ENCODE measurements around the gene MRPL41. TPM values are rescaled to one million over a fixed set of nuclear protein-coding genes. Genes with fewer than 3 reads are reported as not detected.
"Not testable (repeated sequence)": the region's sequence is repeated elsewhere in the genome, so short reads cannot be mapped to it uniquely, and the experiment has no call there.

The MRPL41 gene
- total and polyA plus RNA-seq, 2 donors from 2014 or later = 47.3 to 150 TPM

- no peaks in the 10 kb centered on the region for H3K36me3 ChIP-seq (ENCODE audit: control insufficient read depth in 2 of 3, insufficient read depth in 3 of 3, low read length in 3 of 3)
- DNase-seq (no peak), FAIRE-seq (no peak)
- H3K4me1 ChIP-seq (ENCODE audit: control insufficient read depth in 2 of 3, insufficient read depth in 2 of 3, low read depth in 1 of 3, low read length in 3 of 3) = no peaks in the 10 kb centered on the region
- no peak overlapping the region for H3K4me3 ChIP-seq (ENCODE audit: low read length in 3 of 3)
- TF ChIP-seq CTCF (IDR thresholded peaks at IDR 0.05; ENCODE audit: borderline replicate concordance, extremely low read depth, insufficient read depth) = no peak
- H3K9me3 ChIP-seq (ENCODE audit: control insufficient read depth in 2 of 3, insufficient read depth in 1 of 3, low read length in 3 of 3) = no peaks in the 10 kb centered on the region
- H3K9ac ChIP-seq (ENCODE audit: low read length in 3 of 3) = no peak overlapping the region
- H3K27ac ChIP-seq (ENCODE audit: low read depth in 2 of 2, low read length in 2 of 2) = no peak overlapping the region
- intact Hi-C loops (cut with DNase I) = no loop called here
- H3K27me3 ChIP-seq (ENCODE audit: control insufficient read depth, insufficient read depth, low read length) = no peaks in the 10 kb centered on the region
Observed at GRCh38 chr9:137506702-137507171, 44.9 kb upstream of the MRPL41 start.

GRCh38 chr9:137509198-137509597 is 42.5 kb upstream of the MRPL41 start:
- intact Hi-C loops (cut with DNase I) = no loop called here
- Histone ChIP-seq H3K27me3 (ENCODE audit: control insufficient read depth, insufficient read depth, low read length) (no peaks in the 10 kb centered on the region), H3K4me3 (ENCODE audit: low read length in 3 of 3) (no peak overlapping the region), H3K27ac (ENCODE audit: low read depth in 2 of 2, low read length in 2 of 2) (no peak overlapping the region), H3K36me3 (ENCODE audit: control insufficient read depth in 2 of 3, insufficient read depth in 3 of 3, low read length in 3 of 3) (no peaks in the 10 kb centered on the region), H3K9me3 (ENCODE audit: control insufficient read depth in 2 of 3, insufficient read depth in 1 of 3, low read length in 3 of 3) (no peaks in the 10 kb centered on the region), H3K4me1 (ENCODE audit: control insufficient read depth in 2 of 3, insufficient read depth in 2 of 3, low read depth in 1 of 3, low read length in 3 of 3) (no peaks in the 10 kb centered on the region), H3K9ac (ENCODE audit: low read length in 3 of 3) (no peak overlapping the region)
- no peak for TF ChIP-seq CTCF (IDR thresholded peaks at IDR 0.05; ENCODE audit: borderline replicate concordance, extremely low read depth, insufficient read depth)
- no peak for FAIRE-seq
- no peak for DNase-seq

GRCh38 chr9:137511126-137511525 is 40.6 kb upstream of the MRPL41 start:
- H3K4me3 ChIP-seq (ENCODE audit: low read length in 3 of 3); H3K9me3 ChIP-seq (ENCODE audit: control insufficient read depth in 2 of 3, insufficient read depth in 1 of 3, low read length in 3 of 3); H3K27ac ChIP-seq (ENCODE audit: low read depth in 2 of 2, low read length in 2 of 2); H3K9ac ChIP-seq (ENCODE audit: low read length in 3 of 3); H3K4me1 ChIP-seq (ENCODE audit: control insufficient read depth in 2 of 3, insufficient read depth in 2 of 3, low read depth in 1 of 3, low read length in 3 of 3); intact Hi-C loops (cut with DNase I); FAIRE-seq; H3K36me3 ChIP-seq (ENCODE audit: control insufficient read depth in 2 of 3, insufficient read depth in 3 of 3, low read length in 3 of 3); H3K27me3 ChIP-seq (ENCODE audit: control insufficient read depth, insufficient read depth, low read length): not testable (repeated sequence)
- DNase-seq = peak in 1 of 5 donors; percentile 74

GRCh38 chr9:137511758-137512463 is 39.8 kb upstream of the MRPL41 start:
- FAIRE-seq = no peak
- H3K27me3 ChIP-seq (ENCODE audit: control insufficient read depth, insufficient read depth, low read length) = no peaks in the 10 kb centered on the region
- no peaks in the 10 kb centered on the region for H3K9me3 ChIP-seq (ENCODE audit: control insufficient read depth in 2 of 3, insufficient read depth in 1 of 3, low read length in 3 of 3)
- DNase-seq = peak in 1 of 5 donors; percentile 48
- intact Hi-C loops (cut with DNase I) = no loop called here
- no peaks in the 10 kb centered on the region for H3K36me3 ChIP-seq (ENCODE audit: control insufficient read depth in 2 of 3, insufficient read depth in 3 of 3, low read length in 3 of 3)
- H3K9ac ChIP-seq (ENCODE audit: low read length in 3 of 3) = no peak overlapping the region
- no peaks in the 10 kb centered on the region for H3K4me1 ChIP-seq (ENCODE audit: control insufficient read depth in 2 of 3, insufficient read depth in 2 of 3, low read depth in 1 of 3, low read length in 3 of 3)
- no peak overlapping the region for H3K4me3 ChIP-seq (ENCODE audit: low read length in 3 of 3)
- no peak overlapping the region for H3K27ac ChIP-seq (ENCODE audit: low read depth in 2 of 2, low read length in 2 of 2)
- no peak for TF ChIP-seq CTCF (IDR thresholded peaks at IDR 0.05; ENCODE audit: borderline replicate concordance, extremely low read depth, insufficient read depth)

- H3K27ac ChIP-seq (ENCODE audit: low read depth in 2 of 2, low read length in 2 of 2); H3K9ac ChIP-seq (ENCODE audit: low read length in 3 of 3); DNase-seq; H3K27me3 ChIP-seq (ENCODE audit: control insufficient read depth, insufficient read depth, low read length); intact Hi-C loops (cut with DNase I); H3K36me3 ChIP-seq (ENCODE audit: control insufficient read depth in 2 of 3, insufficient read depth in 3 of 3, low read length in 3 of 3); H3K9me3 ChIP-seq (ENCODE audit: control insufficient read depth in 2 of 3, insufficient read depth in 1 of 3, low read length in 3 of 3); FAIRE-seq; H3K4me1 ChIP-seq (ENCODE audit: control insufficient read depth in 2 of 3, insufficient read depth in 2 of 3, low read depth in 1 of 3, low read length in 3 of 3); H3K4me3 ChIP-seq (ENCODE audit: low read length in 3 of 3): not testable (repeated sequence)
Observed at GRCh38 chr9:137513136-137513535, 38.5 kb upstream of the MRPL41 start.

GRCh38 chr9:137513801-137514570 is 37.7 kb upstream of the MRPL41 start:
- intact Hi-C loops (cut with DNase I); H3K27me3 ChIP-seq (ENCODE audit: control insufficient read depth, insufficient read depth, low read length); H3K27ac ChIP-seq (ENCODE audit: low read depth in 2 of 2, low read length in 2 of 2); FAIRE-seq; H3K9me3 ChIP-seq (ENCODE audit: control insufficient read depth in 2 of 3, insufficient read depth in 1 of 3, low read length in 3 of 3); H3K4me3 ChIP-seq (ENCODE audit: low read length in 3 of 3); H3K9ac ChIP-seq (ENCODE audit: low read length in 3 of 3); H3K4me1 ChIP-seq (ENCODE audit: control insufficient read depth in 2 of 3, insufficient read depth in 2 of 3, low read depth in 1 of 3, low read length in 3 of 3); H3K36me3 ChIP-seq (ENCODE audit: control insufficient read depth in 2 of 3, insufficient read depth in 3 of 3, low read length in 3 of 3): not testable (repeated sequence)
- DNase-seq = peak in 1 of 5 donors; percentile 46

Measured in kidney (tissue), 14 donors.